Activated B cell treated with CpG ODN at 0.5 μM for 24 hours (primary cell): ENCODE measurements around the gene CCDC88B. TPM values are rescaled to one million over a fixed set of nuclear protein-coding genes. Genes with fewer than 3 reads are reported as not detected.

Experiments
- ATAC-seq: fragments of 200-7000 bp; cut with Tn5 transposase; one replicate; pipeline ENCODE4 v1.10.0; 2021; ENCODE audit warnings: low read depth, mild to moderate bottlenecking, moderate library complexity
- CTCF ChIA-PET: fragments of 350-600 bp; sonication (Branson Sonifier 250); formaldehyde crosslinking; loops from one replicate; lab custom pipeline; 2021; ENCODE audit warnings: antibody characterized with exemption; lab: Charles Lee
- POLR2A ChIA-PET: fragments of 350-600 bp; sonication (Branson Sonifier 250); formaldehyde crosslinking; loops from one replicate; lab custom pipeline; 2021; ENCODE audit warnings: antibody characterized with exemption; lab: Charles Lee
- DNase-seq: peaks from one replicate; pipeline ENCODE4 v3.0.0; 2022
- H3K27ac Mint-ChIP-seq: one replicate; pipeline ENCODE4 v1.8.0; 2020; ENCODE audit warnings: mixed read lengths
- H3K27me3 Mint-ChIP-seq: one replicate; pipeline ENCODE4 v1.8.0; 2021; ENCODE audit warnings: mixed read lengths
- H3K36me3 Mint-ChIP-seq: one replicate; pipeline ENCODE4 v1.8.0; 2021; ENCODE audit warnings: low read depth, mixed read lengths
- H3K4me1 Mint-ChIP-seq: one replicate; pipeline ENCODE4 v1.8.0; 2021; ENCODE audit warnings: mixed read lengths
- H3K4me3 Mint-ChIP-seq: one replicate; pipeline ENCODE4 v1.8.0; 2020; ENCODE audit warnings: mild to moderate bottlenecking, mixed read lengths
- H3K9me3 Mint-ChIP-seq: one replicate; pipeline ENCODE4 v1.8.0; 2020; ENCODE audit warnings: mixed read lengths
- intact Hi-C: fragments of 100-400 bp; cut with micrococcal nuclease; formaldehyde crosslinking; loops from one replicate; pipeline ENCODE4 v1.15.1; 2024
- total RNA-seq: library from RNA; stranded (reverse); gene quantifications from 2 replicates; pipeline ENCODE4 v1.2.3, GENCODE V29; 2022
- TF ChIP-seq, protein P1 (sequence below): fragments of 200-600 bp; IDR thresholded peaks from one replicate; pipeline ENCODE4 v1.8.0; 2022; ENCODE audit warnings: antibody characterized with exemption, mild to moderate bottlenecking

Gene CCDC88B
- total RNA-seq, 1 donor from 2014 or later: 201 TPM

DNA sequence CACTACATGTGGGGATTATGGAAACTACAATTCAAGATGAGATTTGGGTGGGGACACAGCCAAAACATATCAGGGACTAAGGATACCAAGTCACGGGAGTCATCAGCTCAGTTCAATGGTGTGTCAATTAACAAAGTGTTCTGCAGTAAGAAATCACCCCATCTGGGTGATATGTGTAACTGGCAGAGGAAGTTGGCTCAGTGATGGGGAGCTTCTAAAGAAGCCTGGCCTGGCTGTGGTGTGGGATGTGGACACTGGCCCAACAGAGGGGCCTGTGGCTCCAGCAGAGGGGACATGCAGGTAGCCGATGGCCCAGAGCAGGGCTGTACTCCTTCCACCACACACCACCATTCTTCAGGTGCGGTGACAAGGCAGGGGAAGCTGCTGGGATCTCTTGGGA lies 50.6 kb downstream of the CCDC88B start:
- CTCF ChIA-PET: interaction anchor here (0.6 kb wide), 1 partner anchor 26 kb away, joined by 3 read pairs; no protein-coding TSS in a partner anchor
- TF ChIP-seq, protein P1, sequence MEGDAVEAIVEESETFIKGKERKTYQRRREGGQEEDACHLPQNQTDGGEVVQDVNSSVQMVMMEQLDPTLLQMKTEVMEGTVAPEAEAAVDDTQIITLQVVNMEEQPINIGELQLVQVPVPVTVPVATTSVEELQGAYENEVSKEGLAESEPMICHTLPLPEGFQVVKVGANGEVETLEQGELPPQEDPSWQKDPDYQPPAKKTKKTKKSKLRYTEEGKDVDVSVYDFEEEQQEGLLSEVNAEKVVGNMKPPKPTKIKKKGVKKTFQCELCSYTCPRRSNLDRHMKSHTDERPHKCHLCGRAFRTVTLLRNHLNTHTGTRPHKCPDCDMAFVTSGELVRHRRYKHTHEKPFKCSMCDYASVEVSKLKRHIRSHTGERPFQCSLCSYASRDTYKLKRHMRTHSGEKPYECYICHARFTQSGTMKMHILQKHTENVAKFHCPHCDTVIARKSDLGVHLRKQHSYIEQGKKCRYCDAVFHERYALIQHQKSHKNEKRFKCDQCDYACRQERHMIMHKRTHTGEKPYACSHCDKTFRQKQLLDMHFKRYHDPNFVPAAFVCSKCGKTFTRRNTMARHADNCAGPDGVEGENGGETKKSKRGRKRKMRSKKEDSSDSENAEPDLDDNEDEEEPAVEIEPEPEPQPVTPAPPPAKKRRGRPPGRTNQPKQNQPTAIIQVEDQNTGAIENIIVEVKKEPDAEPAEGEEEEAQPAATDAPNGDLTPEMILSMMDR: no peak
- Mint-ChIP-seq H3K4me3 (no peak overlapping the region), H3K36me3 (no peaks in the 10 kb centered on the region), H3K4me1 (peaks cover 22% of the 10 kb centered on the region), H3K9me3 (no peaks in the 10 kb centered on the region), H3K27ac (no peak overlapping the region), H3K27me3 (peaks cover 21% of the 10 kb centered on the region)
- intact Hi-C loops: no loop called here
- ATAC-seq (no peak), DNase-seq (no peak)
- POLR2A ChIA-PET: no interaction called here

DNA sequence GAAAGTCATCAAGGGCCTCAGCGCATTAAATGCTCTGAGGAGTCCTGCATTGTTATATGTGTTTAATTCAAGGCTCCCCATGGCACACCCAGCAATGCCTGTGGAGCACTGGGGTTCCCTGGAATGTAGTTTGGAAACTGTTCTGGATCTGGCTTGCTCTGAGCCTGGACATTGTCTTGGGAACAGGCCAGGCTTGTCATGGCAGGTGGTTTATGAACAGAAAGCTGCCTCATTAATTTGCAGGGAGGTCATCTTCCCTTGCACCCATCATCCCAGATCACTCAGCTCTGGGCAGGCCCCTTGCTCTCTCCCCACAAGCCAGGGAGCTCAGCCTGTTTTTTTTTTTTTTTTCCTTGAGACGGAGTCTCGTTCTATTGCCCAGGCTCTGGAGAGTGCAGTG lies 51.8 kb downstream of the CCDC88B start:
- DNase-seq (no peak), ATAC-seq (no peak)
- H3K36me3 Mint-ChIP-seq: no peaks in the 10 kb centered on the region
- CTCF ChIA-PET: no interaction called here
- peaks cover 27% of the 10 kb centered on the region for H3K27me3 Mint-ChIP-seq
- POLR2A ChIA-PET: no interaction called here
- peaks cover 14% of the 10 kb centered on the region for H3K4me1 Mint-ChIP-seq
- intact Hi-C loops: no loop called here
- TF ChIP-seq, protein P1: no peak
- no peak overlapping the region for H3K4me3 Mint-ChIP-seq
- no peak overlapping the region for H3K27ac Mint-ChIP-seq
- no peaks in the 10 kb centered on the region for H3K9me3 Mint-ChIP-seq

DNA sequence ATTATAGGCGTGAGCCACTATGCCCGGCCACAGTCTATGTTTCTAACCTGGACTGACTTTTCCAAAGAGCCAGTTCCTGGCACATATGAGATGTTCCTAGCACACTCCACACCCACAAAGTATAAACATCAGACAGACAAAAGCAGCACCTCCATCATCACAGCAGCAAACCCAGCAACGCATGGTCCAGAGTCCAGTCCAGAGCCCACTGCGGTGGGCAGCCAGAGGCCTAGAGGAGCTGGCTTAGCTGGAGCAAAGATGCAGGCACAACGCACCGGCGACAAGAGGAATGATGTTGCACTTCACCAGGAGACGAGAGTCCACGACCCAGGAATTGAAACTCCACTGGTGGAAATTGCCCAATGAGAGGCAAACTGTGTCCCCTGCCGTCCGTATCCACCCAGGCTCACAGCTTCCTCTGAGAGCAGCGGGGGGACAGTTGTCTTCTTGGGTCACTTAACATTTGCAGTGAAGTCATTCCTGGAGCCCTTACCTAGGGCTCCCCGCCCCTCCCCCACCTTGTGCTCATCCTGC lies 55.6 kb downstream of the CCDC88B start:
- ChIA-PET CTCF (no interaction called here), POLR2A (no interaction called here)
- H3K4me1 Mint-ChIP-seq: peaks cover 9% of the 10 kb centered on the region
- TF ChIP-seq, protein P1: no peak
- no peaks in the 10 kb centered on the region for H3K36me3 Mint-ChIP-seq
- H3K9me3 Mint-ChIP-seq: no peaks in the 10 kb centered on the region
- H3K27ac Mint-ChIP-seq: no peak overlapping the region
- no peak overlapping the region for H3K4me3 Mint-ChIP-seq
- ATAC-seq (no peak), DNase-seq (no peak)
- intact Hi-C loops: no loop called here
- H3K27me3 Mint-ChIP-seq: peaks cover 29% of the 10 kb centered on the region

DNA sequence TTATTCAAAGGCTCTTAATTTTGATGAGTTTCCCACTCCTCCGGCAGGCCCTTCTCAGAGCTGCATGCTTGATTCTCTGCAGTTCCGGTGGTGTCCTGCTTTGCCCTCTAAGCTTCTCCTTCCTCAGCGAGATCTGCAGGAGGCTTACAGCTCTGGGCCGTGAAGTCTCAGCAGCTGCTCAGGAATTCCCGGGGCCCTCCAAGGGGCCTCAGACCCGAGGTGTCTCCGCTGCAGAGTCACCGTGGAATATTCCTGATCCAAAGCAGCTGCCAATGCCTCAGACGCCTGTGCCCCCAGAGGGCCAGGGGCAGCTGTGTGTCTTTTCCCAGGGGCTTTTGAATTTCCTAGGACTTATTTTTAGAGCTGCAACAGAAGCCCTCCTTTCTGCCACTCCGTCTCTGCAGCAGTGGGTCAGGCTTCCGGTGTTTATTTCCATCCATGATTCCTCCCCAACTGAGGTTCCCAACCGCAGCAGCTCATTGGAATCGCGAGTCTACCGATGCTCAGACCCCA lies 56.1 kb downstream of the CCDC88B start:
- Mint-ChIP-seq H3K27me3 (peaks cover 26% of the 10 kb centered on the region), H3K36me3 (no peaks in the 10 kb centered on the region), H3K4me3 (no peak overlapping the region), H3K4me1 (peaks cover 6% of the 10 kb centered on the region), H3K9me3 (no peaks in the 10 kb centered on the region), H3K27ac (no peak overlapping the region)
- TF ChIP-seq, protein P1: no peak
- DNase-seq (no peak), ATAC-seq (no peak)
- POLR2A ChIA-PET: no interaction called here
- intact Hi-C loops: no loop called here
- CTCF ChIA-PET: no interaction called here

DNA sequence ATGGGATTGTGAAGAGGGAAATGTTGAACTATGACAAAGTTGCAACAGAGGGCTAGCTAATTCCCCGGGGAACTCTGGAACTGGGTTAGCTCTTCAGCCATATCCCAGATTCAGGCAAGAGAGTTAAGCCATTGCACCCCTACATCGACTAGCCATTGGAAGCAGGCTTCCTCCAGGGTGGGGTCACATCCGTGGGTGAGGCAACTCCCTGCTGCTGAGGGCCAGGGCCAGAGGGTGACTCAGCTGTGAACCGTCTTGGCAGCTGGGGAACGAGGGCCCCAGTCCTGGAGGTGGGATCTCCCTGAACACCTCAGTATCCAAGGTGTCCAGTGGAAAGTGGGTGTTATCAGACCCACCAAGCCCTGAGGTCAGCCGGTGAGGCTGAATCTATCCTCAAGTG lies 60.1 kb downstream of the CCDC88B start:
- TF ChIP-seq, protein P1: no peak
- ChIA-PET POLR2A (no interaction called here), CTCF (no interaction called here)
- no peak overlapping the region for H3K27ac Mint-ChIP-seq
- peaks cover 17% of the 10 kb centered on the region for H3K27me3 Mint-ChIP-seq
- intact Hi-C loops: no loop called here
- peaks cover 1% of the 10 kb centered on the region for H3K4me1 Mint-ChIP-seq
- H3K9me3 Mint-ChIP-seq: no peaks in the 10 kb centered on the region
- no peak overlapping the region for H3K4me3 Mint-ChIP-seq
- H3K36me3 Mint-ChIP-seq: no peaks in the 10 kb centered on the region
- DNase-seq (no peak), ATAC-seq (no peak)
